Karpas-422 (cell line): Measurements from ENCODE around the gene ADARB2. TPM values are rescaled to one million over a fixed set of nuclear protein-coding genes. Genes with fewer than 3 reads are reported as not detected.
"Not testable (repeated sequence)": the region's sequence is repeated elsewhere in the genome, so short reads cannot be mapped to it uniquely, and the experiment has no call there.

ENCODE experiments used
- DNase-seq: peaks from one replicate; pipeline ENCODE4 v3.0.0-alpha.2; 2015
- H2AFZ ChIP-seq: fragments of 200-600 bp; sonication (generic); 2 replicates; pipeline ENCODE4 v1.6.1; 2014; ENCODE audit warnings: antibody characterized with exemption, low read length, mixed read lengths
- H3K27ac ChIP-seq: fragments of 200-600 bp; sonication (generic); 2 replicates; pipeline ENCODE4 v1.5.1; 2014; ENCODE audit warnings: mild to moderate bottlenecking, low read length, moderate library complexity
- H3K27me3 ChIP-seq: fragments of 200-600 bp; sonication (generic); 2 replicates; pipeline ENCODE4 v1.6.1; 2014; ENCODE audit warnings: low read length, mixed read lengths
- H3K36me3 ChIP-seq: fragments of 200-600 bp; sonication (generic); 2 replicates; pipeline ENCODE4 v1.6.1; 2014; ENCODE audit warnings: low read length, mixed read lengths; ENCODE audit not compliant: insufficient read depth
- H3K4me1 ChIP-seq: fragments of 200-600 bp; sonication (generic); 2 replicates; pipeline ENCODE4 v1.6.1; 2014; ENCODE audit warnings: mild to moderate bottlenecking, low read length, mixed read lengths
- H3K4me2 ChIP-seq: fragments of 200-600 bp; sonication (generic); 2 replicates; pipeline ENCODE4 v1.6.1; 2014; ENCODE audit warnings: low read length, low read depth, mild to moderate bottlenecking; ENCODE audit not compliant: poor library complexity, severe bottlenecking
- H3K4me3 ChIP-seq: fragments of 200-600 bp; sonication (generic); 2 replicates; pipeline ENCODE4 v1.5.1; 2014; ENCODE audit warnings: mild to moderate bottlenecking, antibody characterized with exemption, low read length, mixed read lengths
- H3K79me2 ChIP-seq: fragments of 200-600 bp; sonication (generic); 2 replicates; pipeline ENCODE4 v1.6.1; 2014; ENCODE audit warnings: mild to moderate bottlenecking, low read length, mixed read lengths
- H3K9ac ChIP-seq: fragments of 200-600 bp; sonication (generic); 2 replicates; pipeline ENCODE4 v1.6.0; 2014; ENCODE audit warnings: low read length
- H3K9me2 ChIP-seq: fragments of 200-600 bp; sonication (generic), shearing (Covaris generic); replicated peaks from 2 replicates; pipeline ENCODE4 v1.6.0; 2014; ENCODE audit warnings: mild to moderate bottlenecking, low read length, moderate library complexity; ENCODE audit not compliant: insufficient read depth
- H3K9me3 ChIP-seq: fragments of 300-700, 200-600 bp; sonication (generic); 2 replicates; pipeline ENCODE4 v1.6.1; 2014; ENCODE audit warnings: low read length, mixed read lengths
- H4K20me1 ChIP-seq: fragments of 200-600 bp; sonication (generic); 2 replicates; pipeline ENCODE4 v1.6.1; 2014; ENCODE audit warnings: mild to moderate bottlenecking, antibody characterized with exemption, low read length, low read depth; ENCODE audit not compliant: insufficient read depth
- total RNA-seq: library from RNA; depleted of rRNA; stranded (reverse); fragments of >200 nt; shearing (Covaris generic); gene quantifications from 2 replicates; pipeline ENCODE4 v1.2.3, GENCODE V29; 2014; ENCODE audit warnings: low replicate concordance

The ADARB2 gene
- total RNA-seq, 1 experiment from 2014 or later: not detected

DNA sequence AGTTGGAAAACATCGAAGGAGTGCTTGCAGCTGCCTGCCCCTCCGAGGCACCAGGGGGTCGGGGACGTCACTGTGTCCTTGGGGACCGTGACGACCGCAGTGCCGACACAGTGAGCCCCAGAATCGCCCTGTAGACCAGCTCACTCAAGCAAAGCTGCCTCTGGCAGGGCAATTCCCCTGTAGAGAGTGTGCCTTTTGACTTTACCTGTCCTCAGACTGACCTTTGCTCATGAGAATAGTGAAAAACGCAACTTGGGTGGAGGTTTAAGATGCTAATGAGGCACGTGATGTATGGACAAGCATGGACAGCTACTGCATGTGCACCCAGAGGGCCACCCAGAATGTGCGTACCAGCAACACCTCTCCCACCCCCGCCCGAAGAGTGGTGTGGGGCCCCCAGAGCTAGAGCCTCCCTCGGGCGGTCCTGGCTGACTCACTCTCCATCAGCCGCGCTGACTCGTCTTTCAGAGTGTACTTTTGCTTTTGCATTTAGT lies 271.9 kb downstream of the ADARB2 start:
- H4K20me1 ChIP-seq: no peaks in the 10 kb centered on the region
- DNase-seq: peak; percentile 56
- H3K4me3 ChIP-seq: peak overlapping the region; percentile 36; the same call in 1 of the 2 replicates
- H3K4me1 ChIP-seq: peaks cover 45% of the 10 kb centered on the region
- H3K4me2 ChIP-seq: peak overlapping the region; percentile 59
- peak overlapping the region; percentile 51 for H3K27ac ChIP-seq
- H3K27me3 ChIP-seq: no peaks in the 10 kb centered on the region
- H3K9ac ChIP-seq: peak overlapping the region; percentile 42
- H3K9me2 ChIP-seq: no peaks in the 10 kb centered on the region
- H2AFZ ChIP-seq: no peak overlapping the region
- H3K9me3 ChIP-seq: no peaks in the 10 kb centered on the region
- H3K79me2 ChIP-seq: no peaks in the 10 kb centered on the region
- H3K36me3 ChIP-seq: no peaks in the 10 kb centered on the region

DNA sequence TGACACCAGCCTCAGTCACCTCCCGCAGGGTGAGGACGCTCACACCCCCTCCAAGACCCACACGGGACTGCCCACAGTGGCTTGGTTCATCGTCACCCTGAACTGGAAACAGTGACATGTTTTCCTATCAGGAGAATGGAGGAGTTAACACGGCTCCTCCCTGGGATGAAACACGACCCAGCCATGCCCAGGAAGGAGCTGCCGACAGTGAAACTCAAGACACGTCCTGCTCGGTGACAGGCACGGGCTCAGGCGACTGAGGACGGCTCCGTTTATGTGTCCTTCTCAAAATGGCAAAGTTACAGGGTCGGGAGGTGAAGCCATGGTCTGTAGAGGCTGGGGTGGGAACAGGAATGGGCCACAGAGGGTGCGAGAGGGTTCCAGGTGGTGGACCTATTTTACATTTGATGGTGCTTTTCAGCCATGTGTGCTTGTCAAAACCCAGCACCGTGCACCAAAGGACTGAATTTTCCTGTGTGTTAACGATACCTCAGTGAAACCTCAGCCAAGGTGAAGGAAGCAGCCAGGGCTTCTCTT lies 272.4 kb downstream of the ADARB2 start:
- H3K36me3 ChIP-seq: no peaks in the 10 kb centered on the region
- H3K9me2 ChIP-seq: no peaks in the 10 kb centered on the region
- no peaks in the 10 kb centered on the region for H3K9me3 ChIP-seq
- no peaks in the 10 kb centered on the region for H3K27me3 ChIP-seq
- 0 out of 2 replicates have a peak overlapping the region, but pooled peaks have one; percentile 51 for H3K27ac ChIP-seq
- no peaks in the 10 kb centered on the region for H3K79me2 ChIP-seq
- H3K4me1 ChIP-seq: peaks cover 45% of the 10 kb centered on the region
- H4K20me1 ChIP-seq: no peaks in the 10 kb centered on the region
- peak overlapping the region; percentile 36; the same call in 1 of the 2 replicates for H3K4me3 ChIP-seq
- no peak for DNase-seq
- no peak overlapping the region for H2AFZ ChIP-seq
- peak overlapping the region; percentile 42 for H3K9ac ChIP-seq
- H3K4me2 ChIP-seq: peak overlapping the region; percentile 59

DNA sequence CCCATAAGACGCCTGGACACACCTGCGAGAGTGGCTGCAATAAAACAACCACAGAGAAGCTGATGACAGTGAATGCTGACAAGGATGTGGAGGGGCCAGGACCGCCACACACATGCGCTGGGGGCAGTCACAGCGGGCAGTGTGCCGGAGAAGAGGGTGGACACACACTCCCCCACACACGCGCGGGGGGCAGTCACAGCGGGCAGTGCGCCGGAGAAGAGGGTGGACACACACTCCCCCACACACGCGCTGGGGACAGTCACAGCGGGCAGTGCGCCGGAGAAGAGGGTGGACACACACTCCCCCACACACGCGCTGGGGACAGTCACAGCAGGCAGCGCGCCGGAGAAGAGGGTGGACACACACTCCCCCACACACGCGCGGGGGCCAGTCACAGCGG lies 273.4 kb downstream of the ADARB2 start:
- DNase-seq, H3K27me3 ChIP-seq, H3K79me2 ChIP-seq, H3K4me2 ChIP-seq, H3K36me3 ChIP-seq, H3K9me3 ChIP-seq, H3K4me3 ChIP-seq, H3K9me2 ChIP-seq, H3K27ac ChIP-seq, H4K20me1 ChIP-seq, H3K9ac ChIP-seq, H2AFZ ChIP-seq: not testable (repeated sequence)
- H3K4me1 ChIP-seq: peaks cover 41% of the 10 kb centered on the region

DNA sequence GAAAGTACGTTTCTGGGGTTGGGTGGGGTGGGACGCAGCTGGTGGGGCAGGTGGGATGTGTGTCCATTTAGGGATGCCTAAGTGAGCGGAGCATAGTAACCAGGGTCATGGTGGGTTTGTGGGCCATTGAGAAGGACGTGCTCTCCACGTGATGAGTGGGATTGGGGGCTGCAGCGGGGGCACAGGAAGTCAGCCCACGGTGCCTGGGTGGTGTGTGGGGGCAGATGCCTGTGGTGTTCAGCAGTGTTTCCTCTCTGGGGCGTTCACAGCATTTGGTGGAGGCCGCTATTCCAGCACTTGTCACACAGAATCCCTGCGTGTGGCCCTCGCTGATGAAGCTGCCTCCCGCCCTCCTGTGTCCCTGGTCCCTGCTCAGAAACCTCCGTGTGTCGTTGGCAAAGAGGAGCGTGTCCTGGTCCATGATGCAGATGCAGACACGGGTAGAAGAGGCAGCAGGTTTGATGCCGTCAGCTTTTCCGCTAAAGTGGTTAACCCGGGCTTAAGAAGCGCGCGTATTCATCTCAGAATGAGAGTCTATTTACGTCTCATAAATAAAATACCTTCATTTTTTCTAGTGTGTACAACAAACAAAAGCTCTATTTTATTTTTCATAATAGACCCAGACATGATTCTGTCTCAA lies 274.2 kb downstream of the ADARB2 start:
- Histone ChIP-seq H3K4me3 (no peak overlapping the region), H3K9ac (no peak overlapping the region), H3K9me2 (no peaks in the 10 kb centered on the region), H2AFZ (no peak overlapping the region), H3K4me2 (no peak overlapping the region), H3K9me3 (no peaks in the 10 kb centered on the region), H3K27me3 (no peaks in the 10 kb centered on the region), H3K27ac (no peak overlapping the region), H3K79me2 (no peaks in the 10 kb centered on the region), H4K20me1 (no peaks in the 10 kb centered on the region), H3K36me3 (no peaks in the 10 kb centered on the region), H3K4me1 (peaks cover 43% of the 10 kb centered on the region)
- DNase-seq: no peak

DNA sequence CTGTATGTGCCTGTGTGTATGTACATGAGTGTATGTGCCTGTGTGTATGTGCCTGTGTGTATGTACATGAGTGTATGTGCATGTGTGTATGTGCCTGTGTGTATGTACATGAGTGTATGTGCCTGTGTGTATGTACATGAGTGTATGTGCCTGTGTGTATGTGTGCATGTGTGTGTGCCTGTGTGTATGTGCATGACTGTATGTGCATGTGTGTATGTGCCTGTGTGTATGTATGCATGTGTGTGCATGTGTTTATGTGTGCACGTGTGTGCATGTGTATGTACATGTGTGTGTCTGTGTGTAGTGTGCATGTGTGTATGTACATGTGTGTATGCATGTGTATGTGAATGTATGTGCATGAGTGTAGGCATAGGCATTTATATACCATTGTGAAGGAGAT lies 274.8 kb downstream of the ADARB2 start:
- H3K4me2 ChIP-seq: no peak overlapping the region
- H3K9ac ChIP-seq: no peak overlapping the region
- no peak for DNase-seq
- H2AFZ ChIP-seq: no peak overlapping the region
- H3K36me3 ChIP-seq: no peaks in the 10 kb centered on the region
- no peaks in the 10 kb centered on the region for H3K27me3 ChIP-seq
- H3K4me1 ChIP-seq: peaks cover 43% of the 10 kb centered on the region
- H3K4me3 ChIP-seq: no peak overlapping the region
- H4K20me1 ChIP-seq: no peaks in the 10 kb centered on the region
- H3K27ac ChIP-seq: no peak overlapping the region
- H3K79me2 ChIP-seq: no peaks in the 10 kb centered on the region
- no peaks in the 10 kb centered on the region for H3K9me3 ChIP-seq
- no peaks in the 10 kb centered on the region for H3K9me2 ChIP-seq

DNA sequence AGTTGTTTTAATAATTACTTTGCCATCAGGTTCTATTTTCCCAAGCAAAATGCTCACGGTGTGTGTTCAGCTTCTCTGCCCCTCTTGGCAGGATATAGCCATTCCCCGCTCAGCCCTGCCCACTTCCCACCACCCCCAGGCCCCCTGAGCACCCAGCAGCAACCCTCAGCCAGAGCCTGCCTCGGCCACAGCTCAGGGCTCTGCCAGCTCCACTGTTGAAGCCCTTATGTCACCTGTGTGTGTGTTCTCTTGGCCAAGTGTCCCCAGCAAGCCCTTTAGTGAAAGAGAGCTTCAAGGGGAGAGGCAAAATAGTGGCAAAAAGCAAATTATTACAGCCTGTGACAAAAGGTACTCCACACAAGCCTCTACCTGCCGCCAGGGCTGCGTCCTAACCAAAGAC lies 275.3 kb downstream of the ADARB2 start:
- Histone ChIP-seq H2AFZ (no peak overlapping the region), H3K9ac (no peak overlapping the region), H3K9me2 (no peaks in the 10 kb centered on the region), H3K27ac (peak overlapping the region; percentile 25; the same call in 1 of the 2 replicates), H4K20me1 (no peaks in the 10 kb centered on the region), H3K4me2 (no peak overlapping the region), H3K9me3 (no peaks in the 10 kb centered on the region), H3K4me1 (peaks cover 43% of the 10 kb centered on the region), H3K27me3 (no peaks in the 10 kb centered on the region), H3K36me3 (no peaks in the 10 kb centered on the region), H3K79me2 (no peaks in the 10 kb centered on the region), H3K4me3 (no peak overlapping the region)
- no peak for DNase-seq

DNA sequence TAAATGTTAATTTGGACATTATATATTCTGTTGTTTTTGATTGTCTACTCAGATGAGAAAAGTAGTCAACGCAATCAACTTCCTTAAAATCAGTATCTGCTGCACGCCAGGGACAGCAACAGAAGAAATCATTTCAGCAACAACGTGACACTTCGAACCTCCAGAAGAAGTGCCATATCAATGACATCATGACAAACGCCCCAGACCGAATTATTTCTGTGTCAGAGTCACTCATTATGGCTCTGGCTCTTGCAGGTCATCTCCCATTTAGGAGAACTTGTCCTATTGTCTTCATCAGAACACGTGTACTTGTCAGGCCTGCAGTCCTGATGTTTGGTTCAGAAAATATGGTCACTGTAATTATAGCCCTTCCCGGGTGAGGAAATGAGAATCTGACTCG lies 276.3 kb downstream of the ADARB2 start:
- Histone ChIP-seq H3K4me1 (peaks cover 41% of the 10 kb centered on the region), H2AFZ (no peak overlapping the region), H3K27me3 (no peaks in the 10 kb centered on the region), H3K9me3 (no peaks in the 10 kb centered on the region), H3K27ac (peak overlapping the region; percentile 31; the same call in 1 of the 2 replicates), H3K9ac (no peak overlapping the region), H3K9me2 (no peaks in the 10 kb centered on the region), H3K4me2 (no peak overlapping the region), H3K79me2 (no peaks in the 10 kb centered on the region), H3K36me3 (no peaks in the 10 kb centered on the region), H4K20me1 (no peaks in the 10 kb centered on the region), H3K4me3 (no peak overlapping the region)
- peak; percentile 50 for DNase-seq

DNA sequence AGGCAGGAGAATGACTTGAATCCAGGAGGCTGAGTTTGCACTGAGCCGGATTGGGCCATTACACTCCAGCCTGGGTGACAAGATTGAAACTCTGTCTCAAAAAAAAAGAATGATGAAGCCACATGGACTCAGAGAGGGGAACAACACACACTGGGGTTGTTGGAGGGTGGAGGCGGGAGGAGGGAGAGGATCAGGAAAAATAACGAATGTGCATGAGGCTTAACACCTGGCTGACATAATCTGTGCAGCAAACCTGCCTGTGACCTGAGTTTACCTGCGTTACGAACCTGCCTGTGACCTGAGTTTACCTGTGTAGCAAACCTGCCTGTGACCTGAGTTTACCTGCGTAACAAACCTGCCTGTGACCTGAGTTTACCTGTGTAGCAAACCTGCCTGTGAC lies 277.7 kb downstream of the ADARB2 start:
- DNase-seq, H3K9me2 ChIP-seq, H3K27ac ChIP-seq, H3K79me2 ChIP-seq, H2AFZ ChIP-seq, H3K27me3 ChIP-seq, H3K9ac ChIP-seq, H3K9me3 ChIP-seq, H3K4me3 ChIP-seq, H3K4me2 ChIP-seq, H3K36me3 ChIP-seq, H4K20me1 ChIP-seq: not testable (repeated sequence)
- peaks cover 41% of the 10 kb centered on the region for H3K4me1 ChIP-seq
